Dedifferentiated amniotic fluid mesenchymal stem cell (primary cell): ENCODE results near the gene A2M.
"Not testable (repeated sequence)": the region's sequence is repeated elsewhere in the genome, so short reads cannot be mapped to it uniquely, and the experiment has no call there.

Source experiments
- DNase-seq: peaks from one replicate; pipeline ENCODE4 v3.0.0-alpha.2; 2016; ENCODE audit errors: extremely low spot score

The A2M gene

GRCh38 chr12:9115731-9116559, at the start of gene A2M:
Gene A2M (minus strand): TSS chr12:9115919. CDS start chr12:9115849, 70 bp downstream.
- no peak for DNase-seq

GRCh38 chr12:9163392-9163791, 47.7 kb upstream of the A2M start:
- DNase-seq = no peak

- DNase-seq = no peak
Measured at GRCh38 chr12:9156119-9156518, 40.4 kb upstream of the A2M start.

DNA sequence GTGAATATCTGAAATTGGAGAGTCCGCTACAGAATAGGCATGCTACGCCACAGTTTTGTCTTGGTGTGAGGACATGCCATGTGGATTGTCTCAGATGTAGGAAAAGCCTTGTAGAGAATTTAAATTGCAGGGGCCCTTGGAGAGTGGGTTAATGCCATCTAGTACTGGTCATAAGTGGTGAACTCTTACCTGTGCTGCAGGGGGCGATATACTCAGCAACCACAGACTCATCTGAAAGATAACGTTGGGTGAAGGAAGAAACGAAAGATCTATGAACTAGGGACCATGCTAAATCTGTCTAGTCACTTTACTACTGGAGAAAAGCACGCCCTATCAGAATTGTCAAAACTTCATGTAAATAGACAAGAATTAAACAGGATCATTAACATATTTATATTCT, 33.7 kb upstream of the A2M start:
- DNase-seq = no peak

GRCh38 chr12:9148926-9149325, 33.2 kb upstream of the A2M start:
- no peak for DNase-seq

GRCh38 chr12:9147461-9147860, 31.7 kb upstream of the A2M start:
- no peak for DNase-seq

- DNase-seq = no peak
Measured at GRCh38 chr12:9144730-9145106, 29.0 kb upstream of the A2M start.

DNA sequence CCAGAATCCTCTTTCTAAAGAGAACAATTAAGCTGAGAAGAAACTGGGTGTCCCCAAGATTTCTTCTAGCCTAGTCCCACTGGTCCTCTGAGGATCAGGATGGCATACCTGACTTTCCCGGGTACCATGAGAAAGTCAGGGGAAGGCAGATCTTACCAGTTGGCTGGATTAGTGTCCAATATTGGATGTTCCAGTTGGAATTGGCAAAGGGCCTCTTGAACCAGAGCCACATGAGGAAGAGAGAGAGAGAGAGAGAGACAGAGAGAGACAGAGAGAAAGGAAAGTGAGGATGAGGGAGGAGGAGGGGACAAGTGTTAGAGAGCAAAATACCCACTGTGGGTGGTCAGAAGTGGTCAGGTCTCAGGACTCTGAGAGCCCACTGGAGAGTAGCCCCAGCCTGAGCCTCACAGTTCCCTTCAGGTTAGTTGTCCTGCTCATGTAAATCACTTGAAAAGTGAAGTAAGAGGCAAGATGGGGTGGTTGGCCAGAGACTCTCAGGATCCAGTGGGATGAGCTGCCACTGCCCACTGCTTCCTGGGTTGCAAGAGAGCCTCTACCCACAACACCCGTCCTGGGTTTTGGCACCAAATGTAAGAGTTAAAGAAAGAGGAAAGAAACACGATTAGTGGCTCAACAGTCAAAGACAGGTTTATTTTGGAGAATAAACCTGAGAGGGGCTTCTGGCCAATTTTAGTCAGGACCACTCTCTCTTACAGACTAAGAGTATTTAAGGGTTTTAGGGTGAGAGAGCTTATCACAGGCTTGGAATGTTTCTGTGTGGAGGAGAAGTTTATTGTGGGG, 28.4 kb upstream of the A2M start:
- no peak for DNase-seq

DNA sequence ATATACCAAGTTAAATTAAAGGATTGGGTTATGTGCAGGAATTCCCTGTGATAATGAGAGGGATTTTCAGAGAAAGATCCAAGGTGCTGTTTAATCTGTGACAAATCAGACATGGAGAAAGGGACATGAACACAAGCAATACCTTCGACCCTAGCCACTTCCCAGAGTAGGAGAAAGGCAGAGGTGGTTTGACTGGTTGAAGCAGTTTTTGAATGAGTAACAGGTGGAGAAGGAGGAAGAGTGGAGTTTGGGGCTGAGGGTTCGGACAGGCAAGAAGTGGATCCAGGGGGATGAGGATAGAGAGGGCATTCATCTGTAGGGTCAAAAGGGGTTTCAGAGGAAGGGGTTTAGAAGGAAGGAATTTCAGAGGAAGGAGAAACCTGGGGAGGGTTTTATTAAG, 27.4 kb upstream of the A2M start:
- DNase-seq = no peak

GRCh38 chr12:9139588-9140290, 24.0 kb upstream of the A2M start:
- not testable (repeated sequence) for DNase-seq

- no peak for DNase-seq
Measured at GRCh38 chr12:9135903-9136310, 20.2 kb upstream of the A2M start.

GRCh38 chr12:9134981-9135628, 19.4 kb upstream of the A2M start:
- DNase-seq = no peak

- no peak for DNase-seq
Measured at GRCh38 chr12:9133216-9133916, 17.6 kb upstream of the A2M start.

GRCh38 chr12:9132008-9132535, 16.4 kb upstream of the A2M start:
- no peak for DNase-seq

DNA sequence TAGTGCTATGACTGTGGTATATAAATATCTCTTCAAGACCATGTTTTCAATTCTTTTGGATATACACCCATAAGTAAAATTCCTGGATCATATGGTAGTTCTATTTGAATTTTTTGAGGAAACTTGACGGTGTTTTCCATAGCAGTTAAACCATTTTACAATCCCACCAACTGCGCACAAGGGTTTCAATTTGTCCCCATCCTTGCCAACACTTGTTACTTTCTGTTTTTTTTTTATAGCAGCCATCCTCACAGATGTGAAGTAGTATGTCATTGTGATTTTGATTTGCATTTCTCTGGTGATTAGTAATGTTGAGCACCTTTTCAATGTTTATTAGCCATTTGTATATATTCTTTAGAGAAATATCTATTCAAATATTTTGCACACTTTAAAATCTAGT, 14.5 kb upstream of the A2M start:
- no peak for DNase-seq

DNA sequence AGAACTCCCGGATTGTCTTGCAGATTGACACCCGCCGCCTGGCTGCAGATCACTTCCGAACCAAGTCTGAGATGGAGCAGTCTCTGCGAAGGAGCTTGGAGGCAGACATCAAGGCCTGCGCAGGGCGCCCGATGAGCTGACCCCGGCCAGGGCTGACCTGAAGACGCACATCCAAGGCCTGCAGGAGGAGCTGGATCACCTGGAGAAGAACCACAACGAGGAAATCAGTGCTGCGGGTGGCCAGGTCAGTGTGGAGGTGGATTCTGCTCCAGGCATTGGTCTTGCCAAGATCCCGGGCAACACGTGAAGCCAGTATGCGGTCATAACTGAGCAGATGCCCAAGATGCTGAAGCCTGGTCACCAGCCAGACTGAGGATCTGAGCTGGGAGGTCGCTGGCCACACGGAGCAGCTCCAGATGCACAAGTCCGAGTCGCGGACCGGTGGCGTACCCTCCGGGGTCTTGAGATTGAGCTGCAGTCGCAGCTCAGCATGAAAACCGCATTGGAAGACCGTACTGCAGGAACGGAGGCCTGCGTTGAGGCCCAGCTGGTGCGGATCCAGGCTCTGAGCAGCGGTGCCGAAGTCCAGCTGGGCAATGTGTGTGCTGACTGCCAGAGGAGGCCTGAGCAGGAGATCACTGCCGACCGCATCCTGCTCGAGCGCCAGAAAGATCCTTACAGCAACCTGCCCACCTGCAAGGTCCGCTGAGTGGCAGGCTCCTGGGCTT, 12.4 kb upstream of the A2M start:
- no peak for DNase-seq

DNA sequence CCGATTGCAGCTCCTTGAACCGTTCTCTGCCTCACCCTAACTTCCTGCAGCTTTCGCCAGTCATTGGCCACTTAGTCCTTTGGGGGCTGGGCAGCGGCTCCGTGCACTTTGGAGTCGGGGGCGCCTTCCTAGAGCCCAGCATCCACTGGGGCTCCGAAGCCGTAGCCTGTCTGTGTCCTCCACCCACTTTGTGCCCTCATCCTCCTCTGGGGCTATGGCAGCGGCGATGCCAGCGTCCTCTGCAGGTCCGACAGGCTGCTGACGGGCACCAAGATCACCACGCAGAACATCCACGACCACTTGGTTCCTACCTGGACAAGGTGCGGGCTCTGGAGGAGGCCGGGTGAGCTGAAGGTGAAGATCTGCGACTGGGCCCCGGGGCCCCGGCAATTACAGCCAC, 11.8 kb upstream of the A2M start:
- DNase-seq = no peak

DNA sequence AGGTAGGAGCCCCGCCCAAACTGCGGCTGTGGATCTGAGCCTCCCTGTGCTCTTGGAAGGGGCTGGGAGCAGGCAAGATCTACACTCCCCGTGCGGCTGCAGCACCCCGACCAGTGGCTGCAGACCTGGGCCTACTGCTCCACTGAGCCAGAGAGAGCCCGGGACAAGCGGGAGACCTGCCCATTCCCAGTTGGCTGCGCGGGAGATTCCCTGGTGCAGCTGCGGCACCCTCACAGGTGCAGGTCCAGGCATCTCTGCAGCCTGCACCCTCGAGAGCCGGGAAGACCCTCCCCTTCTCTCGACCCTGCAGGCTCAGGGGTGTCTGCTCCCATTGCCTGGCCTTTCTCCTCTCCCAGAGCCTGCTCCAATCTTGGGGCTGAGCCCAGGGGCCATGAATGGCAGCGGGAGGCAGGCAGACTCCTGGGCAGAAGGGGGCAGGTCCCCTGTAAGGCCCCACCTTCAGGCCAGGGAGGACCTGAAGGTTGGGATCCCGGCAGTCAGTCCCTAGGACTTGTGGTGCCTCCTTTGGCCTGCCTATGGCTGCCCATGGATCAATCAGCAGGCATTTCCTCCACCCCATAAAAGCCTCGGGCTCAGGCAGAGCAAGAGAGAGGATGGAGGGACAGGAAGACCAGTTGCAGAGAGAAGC, 8.8 kb upstream of the A2M start:
- DNase-seq = no peak

DNA sequence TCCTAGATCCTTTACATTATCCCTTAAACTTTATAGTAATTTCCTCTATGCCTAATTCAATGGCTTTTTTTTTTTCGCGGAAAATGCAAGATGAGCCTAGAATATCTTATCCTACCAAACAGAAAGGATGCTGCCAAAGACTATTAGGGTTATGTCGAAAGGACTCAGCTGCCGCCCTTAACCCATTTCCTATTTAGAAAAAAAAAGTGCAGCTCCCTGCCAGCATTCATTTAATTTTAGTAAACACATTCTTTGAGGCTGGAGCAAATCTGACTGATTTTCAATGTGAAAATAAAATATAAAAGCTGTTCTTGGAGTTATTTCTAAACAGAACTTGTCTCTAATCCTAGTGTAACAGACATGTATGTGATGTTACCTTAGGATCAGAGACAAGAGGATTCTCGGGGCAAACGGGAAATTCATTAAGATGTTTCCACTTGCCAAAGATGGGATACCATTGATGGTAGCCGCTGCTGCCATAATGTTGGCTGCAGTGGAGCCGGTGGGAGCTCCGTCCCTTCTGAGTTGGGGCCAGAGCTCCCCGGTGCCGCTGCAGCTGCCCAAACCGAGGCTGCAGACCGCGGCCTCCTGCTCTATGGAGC, 8.2 kb upstream of the A2M start:
- DNase-seq = no peak
